K562 (cell line): ENCODE measurements around the gene VWA3B. TPM values are rescaled to one million over a fixed set of nuclear protein-coding genes. Genes with fewer than 3 reads are reported as not detected.

Experiments
- ARID2 ChIP-seq: fragments of 450-650 bp; IDR thresholded peaks from 2 replicates; pipeline ENCODE4 v1.6.1; 2017; ENCODE audit warnings: antibody characterized with exemption, mild to moderate bottlenecking
- KAT7 ChIP-seq: sonication (generic); formaldehyde crosslinking; IDR thresholded peaks from 2 replicates; pipeline ENCODE4 v1.8.0; 2022; ENCODE audit warnings: missing genetic modification reagents, mild to moderate bottlenecking, borderline replicate concordance
- MAX ChIP-seq: sonication (generic); formaldehyde crosslinking; IDR thresholded peaks from 2 replicates; pipeline ENCODE4 v1.9.0; 2022; ENCODE audit warnings: mild to moderate bottlenecking, missing genetic modification reagents
- RERE ChIP-seq: sonication (generic); formaldehyde crosslinking; IDR thresholded peaks from 2 replicates; pipeline ENCODE4 v1.8.0; 2023; ENCODE audit warnings: missing genetic modification reagents, mild to moderate bottlenecking, borderline replicate concordance
- ZNF121 ChIP-seq: sonication (generic); formaldehyde crosslinking; conservative IDR thresholded peaks from 2 replicates; pipeline ENCODE4 v1.8.0; 2022; ENCODE audit warnings: missing genetic modification reagents
- ZNF764 ChIP-seq: fragments of 250-450 bp; sonication (Bioruptor Pico); IDR thresholded peaks from 2 replicates; pipeline ENCODE4 v1.4.0; 2020; ENCODE audit warnings: low read depth, mild to moderate bottlenecking, moderate library complexity
- polyA plus RNA-seq, 8 experiments: library from polyadenylated mRNA; depleted of rRNA in 4 of 8; stranded (reverse) in 5 of 8; unstranded in 3 of 8; fragments of >200 nt; fragmentation: Nextera tagmentation in 2 of 8; fragmentation: Illumina TruSeq in 1 of 8; extraction: Ambion mirVana in 2 of 8; extraction: Trizol in 1 of 8; gene quantifications; 2 replicates each; pipeline versions ENCODE4 v1.2.1 to v1.2.3, GENCODE V29; 2011 to 2014; ENCODE audit warnings: inconsistent platforms in 1 of 8, missing spikeins in 1 of 8
- total RNA-seq, 7 experiments: library from RNA; depleted of rRNA in 6 of 7; stranded (reverse); fragments of >200 nt in 6 of 7; fragmentation: Illumina TruSeq in 2 of 7; extraction: Trizol in 2 of 7; gene quantifications; 2 replicates each; pipeline versions ENCODE4 v1.2.1 to v1.2.3, GENCODE V29; 2011 to 2021; ENCODE audit warnings: low replicate concordance in 1 of 7

VWA3B gene
- total and polyA plus RNA-seq, 9 of the 15 experiments (the other 6 are each of a cell fraction or from before 2014, with no cell fraction given), result not detected

- TF ChIP-seq RERE (CRISPR knock-in tag) (no peak), KAT7 (CRISPR knock-in tag) (no peak), ARID2 (no peak), ZNF764 (CRISPR knock-in tag) (no peak), ZNF121 (CRISPR knock-in tag) (no peak), MAX (CRISPR knock-in tag) (no peak)
- TF ChIP-seq, all 486 proteins: peak for 0
Measured at GRCh38 chr2:98084869-98085238, 2.1 kb upstream of the VWA3B start (continued).
